GM19240 (cell line): Measurements from ENCODE around the gene ACBD6.
"Not testable (repeated sequence)": the region's sequence is repeated elsewhere in the genome, so short reads cannot be mapped to it uniquely, and the experiment has no call there.

ENCODE experiments used
- DNase-seq: peaks from one replicate; pipeline ENCODE4 v3.0.0; 2011; ENCODE audit warnings: low spot score; ENCODE audit not compliant: insufficient read length

The ACBD6 gene

GRCh38 chr1:180502361-180503279, at the start of gene ACBD6:
TSS of gene ACBD6 (minus strand) at chr1:180502577. CDS start at chr1:180502266, 311 bp downstream.
- DNase-seq = peak; percentile 68

- DNase-seq = no peak
These were observed 49.6 kb upstream of the ACBD6 start for GRCh38 chr1:180551997-180552396.

- no peak for DNase-seq
These were observed 47.9 kb upstream of the ACBD6 start for GRCh38 chr1:180550241-180550640.

GRCh38 chr1:180549770-180550169, 47.4 kb upstream of the ACBD6 start:
- not testable (repeated sequence) for DNase-seq

- DNase-seq = no peak
These were observed 46.4 kb upstream of the ACBD6 start for GRCh38 chr1:180548686-180549317.

- DNase-seq = no peak
These were observed 43.6 kb upstream of the ACBD6 start for GRCh38 chr1:180545991-180546390.

GRCh38 chr1:180544050-180544449, 41.7 kb upstream of the ACBD6 start:
- no peak for DNase-seq

- no peak for DNase-seq
These were observed 40.4 kb upstream of the ACBD6 start for GRCh38 chr1:180542838-180543145.

- no peak for DNase-seq
These were observed 39.9 kb upstream of the ACBD6 start for GRCh38 chr1:180542113-180542837.

- DNase-seq = no peak
These were observed 38.6 kb upstream of the ACBD6 start for GRCh38 chr1:180540697-180541594.

- DNase-seq = no peak
These were observed 36.8 kb upstream of the ACBD6 start for GRCh38 chr1:180539136-180539535.

- no peak for DNase-seq
These were observed 34.5 kb upstream of the ACBD6 start for GRCh38 chr1:180536821-180537372.

GRCh38 chr1:180535418-180535999, 33.1 kb upstream of the ACBD6 start:
- DNase-seq = no peak

GRCh38 chr1:180534214-180534613, 31.8 kb upstream of the ACBD6 start:
- no peak for DNase-seq

- DNase-seq = peak; percentile 59
These were observed 31.1 kb upstream of the ACBD6 start for GRCh38 chr1:180533266-180533987.

GRCh38 chr1:180532854-180533253, 30.5 kb upstream of the ACBD6 start:
- DNase-seq = no peak

GRCh38 chr1:180530501-180530900, 28.1 kb upstream of the ACBD6 start:
- no peak for DNase-seq

GRCh38 chr1:180528868-180529470, 26.6 kb upstream of the ACBD6 start:
- no peak for DNase-seq

GRCh38 chr1:180527101-180527669, 24.8 kb upstream of the ACBD6 start:
- DNase-seq = no peak
